ENCODE data around the gene ENPP4.

GRCh38 chr6:46190889-46191288 lies 61.1 kb downstream of the ENPP4 start:
- TF ChIP-seq POLR2A (IDR thresholded peaks at IDR 0.05) = no peak
- TF ChIP-seq, protein P1, sequence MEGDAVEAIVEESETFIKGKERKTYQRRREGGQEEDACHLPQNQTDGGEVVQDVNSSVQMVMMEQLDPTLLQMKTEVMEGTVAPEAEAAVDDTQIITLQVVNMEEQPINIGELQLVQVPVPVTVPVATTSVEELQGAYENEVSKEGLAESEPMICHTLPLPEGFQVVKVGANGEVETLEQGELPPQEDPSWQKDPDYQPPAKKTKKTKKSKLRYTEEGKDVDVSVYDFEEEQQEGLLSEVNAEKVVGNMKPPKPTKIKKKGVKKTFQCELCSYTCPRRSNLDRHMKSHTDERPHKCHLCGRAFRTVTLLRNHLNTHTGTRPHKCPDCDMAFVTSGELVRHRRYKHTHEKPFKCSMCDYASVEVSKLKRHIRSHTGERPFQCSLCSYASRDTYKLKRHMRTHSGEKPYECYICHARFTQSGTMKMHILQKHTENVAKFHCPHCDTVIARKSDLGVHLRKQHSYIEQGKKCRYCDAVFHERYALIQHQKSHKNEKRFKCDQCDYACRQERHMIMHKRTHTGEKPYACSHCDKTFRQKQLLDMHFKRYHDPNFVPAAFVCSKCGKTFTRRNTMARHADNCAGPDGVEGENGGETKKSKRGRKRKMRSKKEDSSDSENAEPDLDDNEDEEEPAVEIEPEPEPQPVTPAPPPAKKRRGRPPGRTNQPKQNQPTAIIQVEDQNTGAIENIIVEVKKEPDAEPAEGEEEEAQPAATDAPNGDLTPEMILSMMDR (IDR thresholded peaks at IDR 0.05) = no peak
- TF ChIP-seq EP300 (IDR thresholded peaks at IDR 0.05) = no peak
